ENCODE results near the gene TRDN. TPM values are rescaled to one million over a fixed set of nuclear protein-coding genes. Genes with fewer than 3 reads are reported as not detected.

The TRDN gene
- total RNA-seq, 6 experiments from 2014 or later, result 0.06 to 0.19 TPM; not detected in 4

- WGBS (ENCODE audit: insufficient coverage, low coverage, low lambda C conversion rate, missing lambda C conversion rate), result 51% methylated on average over 3 of the region's 3 CpGs
- ATAC-seq, result peak in 2 of 4 donors; percentile 28 to 33
- Histone ChIP-seq H3K4me3 (no peak overlapping the region), H3K27ac (no peak overlapping the region), H3K27me3 (no peaks in the 10 kb centered on the region), H3K4me1 (no peaks in the 10 kb centered on the region), H3K36me3 (no peaks in the 10 kb centered on the region), H3K9me3 (no peaks in the 10 kb centered on the region)
- TF ChIP-seq POLR2A (IDR thresholded peaks at IDR 0.05) (no peak), CTCF (IDR thresholded peaks at IDR 0.05) (no peak)
- DNase-seq, result no peak
- intact Hi-C loops (cut with DNase I), result no loop called here
These were observed 219.2 kb downstream of the TRDN start for GRCh38 chr6:123417535-123417934.

- 10% methylated on average over 6 of the region's 6 CpGs for WGBS (ENCODE audit: insufficient coverage, low coverage, low lambda C conversion rate, missing lambda C conversion rate)
- peak in 1 of 3 donors; percentile 46 for DNase-seq
- Histone ChIP-seq H3K4me3 (no peak overlapping the region), H3K4me1 (no peaks in the 10 kb centered on the region), H3K27ac (no peak overlapping the region), H3K36me3 (no peaks in the 10 kb centered on the region), H3K9me3 (no peaks in the 10 kb centered on the region), H3K27me3 (no peaks in the 10 kb centered on the region)
- intact Hi-C loops (cut with DNase I), result no loop called here
- ATAC-seq, result peak; percentile 69 to 82 (median 79)
- TF ChIP-seq POLR2A (IDR thresholded peaks at IDR 0.05) (no peak), CTCF (IDR thresholded peaks at IDR 0.05) (peak; percentile 61 to 77 (median 72))
These were observed 220.8 kb downstream of the TRDN start for GRCh38 chr6:123415844-123416468.

GRCh38 chr6:123404975-123405374, 231.8 kb downstream of the TRDN start:
- intact Hi-C loops (cut with DNase I), result no loop called here
- H3K27ac ChIP-seq, result no peak overlapping the region
- DNase-seq (no peak), ATAC-seq (no peak)
- WGBS (ENCODE audit: insufficient coverage, low coverage, low lambda C conversion rate, missing lambda C conversion rate), result 44% methylated on average over 1 of the region's 1 CpG
- no peaks in the 10 kb centered on the region for H3K36me3 ChIP-seq
- no peaks in the 10 kb centered on the region for H3K4me1 ChIP-seq
- no peaks in the 10 kb centered on the region for H3K27me3 ChIP-seq
- H3K9me3 ChIP-seq, result no peaks in the 10 kb centered on the region
- TF ChIP-seq POLR2A (IDR thresholded peaks at IDR 0.05) (no peak), CTCF (IDR thresholded peaks at IDR 0.05) (no peak)
- no peak overlapping the region for H3K4me3 ChIP-seq

- Histone ChIP-seq H3K4me3 (no peak overlapping the region), H3K36me3 (no peaks in the 10 kb centered on the region), H3K4me1 (no peaks in the 10 kb centered on the region), H3K9me3 (no peaks in the 10 kb centered on the region), H3K27ac (no peak overlapping the region), H3K27me3 (no peaks in the 10 kb centered on the region)
- no peak for ATAC-seq
- WGBS (ENCODE audit: insufficient coverage, low coverage, low lambda C conversion rate, missing lambda C conversion rate), result 32% methylated on average over 2 of the region's 2 CpGs
- no peak for DNase-seq
- no peak for TF ChIP-seq POLR2A (IDR thresholded peaks at IDR 0.05)
- TF ChIP-seq CTCF (IDR thresholded peaks at IDR 0.05), result no peak
- intact Hi-C loops (cut with DNase I), result no loop called here
These were observed 234.7 kb downstream of the TRDN start for GRCh38 chr6:123402052-123402451.
